ENCODE measurements around the gene COL1A1. TPM values are rescaled to one million over a fixed set of nuclear protein-coding genes. Genes with fewer than 3 reads are reported as not detected.

Gene COL1A1
- polyA plus RNA-seq, 1 of the 3 experiments (the other 2 are of a cell fraction) = 1,461 TPM

GRCh38 chr17:50200457-50201275 lies 765 bp downstream of the COL1A1 start (continued):
- TF ChIP-seq USF1 (IDR thresholded peaks at IDR 0.05; ENCODE audit: borderline replicate concordance, low read depth) (no peak), POLR2AphosphoS5 (IDR thresholded peaks at IDR 0.05; ENCODE audit: low read depth, low read length) (peak; percentile 72), RCOR1 (IDR thresholded peaks at IDR 0.05; ENCODE audit: low read length) (peak; percentile 74; the same call in 1 of the 2 replicates), FOSL2 (IDR thresholded peaks at IDR 0.05; ENCODE audit: borderline replicate concordance, low read depth) (peak; percentile 63; the same call in 1 of the 2 replicates), YY1 (IDR thresholded peaks at IDR 0.05; ENCODE audit: low read depth) (0 out of 2 replicates have a peak, but pooled peaks have one; percentile 18), RFX5 (IDR thresholded peaks at IDR 0.05; ENCODE audit: low read length) (no peak; the same call in 1 of the 2 replicates), ZBTB33 (IDR thresholded peaks at IDR 0.05; ENCODE audit: borderline replicate concordance, low read depth) (no peak), GATA2 (CRISPR knock-in tag; IDR thresholded peaks at IDR 0.05) (no peak), REST (IDR thresholded peaks at IDR 0.05; ENCODE audit: low read depth, low read length) (peak; percentile 60; the same call in 1 of the 2 replicates), MAX (IDR thresholded peaks at IDR 0.05; ENCODE audit: low read depth) (peak; percentile 66), SIN3A (IDR thresholded peaks at IDR 0.05; ENCODE audit: borderline replicate concordance, low read depth, low read length) (no peak; the same call in none of the 2 replicates), FOXJ3 (CRISPR knock-in tag; IDR thresholded peaks at IDR 0.05) (no peak), FOXM1 (IDR thresholded peaks at IDR 0.05; ENCODE audit: low read depth) (peak; percentile 73; the same call in 1 of the 2 replicates), CHD2 (IDR thresholded peaks at IDR 0.05; ENCODE audit: low read length, partially characterized antibody) (no peak), PBX3 (IDR thresholded peaks at IDR 0.05) (no peak; the same call in 1 of the 2 replicates)
